GM18517 (cell line): ENCODE measurements around the gene CCNQ.

Source experiments
- ATAC-seq: cut with Tn5 transposase; IDR thresholded peaks from one replicate; pipeline ENCODE4 v1.9.1; 2021; ENCODE audit warnings: mild to moderate bottlenecking, moderate library complexity; ENCODE audit not compliant: unreplicated experiment

CCNQ gene

GRCh38 chrX:153578200-153578835 lies 20.6 kb downstream of the CCNQ start:
- ATAC-seq, result no peak

DNA sequence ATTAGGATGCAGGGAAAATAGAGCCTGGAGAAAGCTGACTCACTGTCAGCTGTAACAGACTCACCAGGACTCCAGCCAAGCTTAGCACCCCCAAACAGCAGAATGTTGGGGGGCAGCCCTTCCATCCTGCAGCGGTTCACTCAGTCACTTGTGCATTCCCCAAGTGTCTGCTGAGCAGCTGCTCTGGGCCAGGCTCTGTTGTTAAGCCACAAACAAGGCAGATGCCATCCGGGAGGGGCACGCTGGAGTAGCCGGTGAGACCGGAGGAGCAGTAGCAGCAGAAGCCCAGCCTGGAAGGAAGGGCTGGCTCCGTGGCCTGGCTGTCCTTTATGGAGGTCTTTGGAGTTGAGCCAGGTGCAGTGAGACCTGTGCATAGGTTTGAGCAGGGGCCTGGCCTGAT lies 22.0 kb downstream of the CCNQ start:
- no peak for ATAC-seq

DNA sequence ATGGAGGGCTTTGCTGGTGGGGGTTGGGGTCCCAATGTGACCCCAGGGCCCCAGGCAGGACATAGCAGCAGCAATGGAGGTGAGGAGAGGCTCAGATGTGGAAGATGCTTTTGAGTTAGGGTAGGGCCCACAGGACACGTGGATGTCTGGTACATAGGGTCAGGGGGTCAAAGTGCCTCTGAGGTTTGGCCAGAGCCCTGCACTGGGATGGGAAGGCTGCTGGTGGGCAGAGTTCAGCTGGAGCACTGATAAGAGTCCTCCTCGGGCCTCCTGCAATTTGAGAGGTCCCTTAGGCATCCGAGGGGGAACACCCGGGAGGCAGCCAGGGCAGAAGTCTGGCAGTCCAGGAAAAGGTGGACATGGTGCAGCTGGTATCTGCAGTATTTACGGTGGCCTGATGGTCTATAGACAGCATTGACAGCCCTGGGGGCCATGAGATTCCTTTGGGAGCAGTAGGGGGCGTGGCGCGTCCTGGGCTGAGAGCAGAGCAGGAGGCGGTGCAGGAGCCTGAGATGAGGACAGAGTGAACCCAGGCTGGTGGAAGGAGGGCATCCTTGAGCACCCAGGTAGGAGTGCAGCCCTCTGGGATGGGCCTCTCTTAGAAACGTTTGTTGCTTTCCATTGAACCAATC lies 22.6 kb downstream of the CCNQ start:
- no peak for ATAC-seq

- ATAC-seq, result no peak
Measured at GRCh38 chrX:153573984-153574383, 25.0 kb downstream of the CCNQ start.

DNA sequence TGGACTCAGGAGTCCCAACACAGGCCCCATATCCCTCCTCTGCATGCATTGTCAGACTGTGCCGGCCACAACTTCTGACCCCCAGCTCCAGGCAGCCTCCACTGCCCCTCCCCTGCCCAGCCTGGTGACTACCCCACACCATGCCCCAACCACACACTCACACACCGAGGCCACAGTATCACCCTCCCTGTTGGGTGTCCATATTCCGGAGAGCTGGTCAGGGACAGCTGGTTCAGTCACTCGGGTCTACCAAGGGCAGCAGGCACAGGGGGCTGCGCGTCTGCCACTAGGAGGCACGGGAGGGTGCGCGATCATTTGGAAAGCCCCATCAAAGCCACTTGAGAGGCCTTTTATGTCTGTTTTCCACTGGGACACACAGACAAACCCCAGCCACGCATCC lies 26.3 kb downstream of the CCNQ start:
- no peak for ATAC-seq

GRCh38 chrX:153571534-153571908 lies 27.4 kb downstream of the CCNQ start:
- no peak for ATAC-seq

GRCh38 chrX:153569475-153569874 lies 29.5 kb downstream of the CCNQ start:
- no peak for ATAC-seq

DNA sequence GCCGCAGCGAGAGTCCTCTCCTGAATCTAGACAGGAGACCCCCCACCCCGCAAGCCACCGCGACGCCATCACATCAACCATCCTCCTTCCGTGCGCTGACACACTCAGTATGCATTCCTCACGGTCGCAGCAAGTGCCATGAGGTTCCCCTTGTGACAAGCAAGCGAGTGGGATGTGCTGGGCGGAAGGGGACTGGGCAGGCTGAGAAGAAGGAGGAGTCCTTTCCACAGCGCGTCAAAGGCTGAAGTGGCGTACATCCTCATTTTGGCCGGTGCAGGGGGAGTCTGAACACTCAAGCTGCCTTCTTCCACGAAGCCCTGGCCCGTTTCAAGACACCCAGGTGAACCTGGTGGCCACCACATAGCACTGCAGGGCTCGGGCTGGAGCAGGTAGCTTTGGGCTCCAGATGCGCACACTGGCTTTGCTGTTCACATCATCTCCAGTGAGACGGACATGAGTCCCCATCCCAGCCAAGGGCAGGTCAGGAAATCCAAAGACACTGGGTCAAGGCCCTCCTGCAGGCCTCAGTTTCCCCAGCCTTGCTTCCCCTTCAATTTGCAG lies 30.4 kb downstream of the CCNQ start:
- ATAC-seq, result no peak

- no peak for ATAC-seq
Measured at GRCh38 chrX:153565996-153566580, 32.9 kb downstream of the CCNQ start.

DNA sequence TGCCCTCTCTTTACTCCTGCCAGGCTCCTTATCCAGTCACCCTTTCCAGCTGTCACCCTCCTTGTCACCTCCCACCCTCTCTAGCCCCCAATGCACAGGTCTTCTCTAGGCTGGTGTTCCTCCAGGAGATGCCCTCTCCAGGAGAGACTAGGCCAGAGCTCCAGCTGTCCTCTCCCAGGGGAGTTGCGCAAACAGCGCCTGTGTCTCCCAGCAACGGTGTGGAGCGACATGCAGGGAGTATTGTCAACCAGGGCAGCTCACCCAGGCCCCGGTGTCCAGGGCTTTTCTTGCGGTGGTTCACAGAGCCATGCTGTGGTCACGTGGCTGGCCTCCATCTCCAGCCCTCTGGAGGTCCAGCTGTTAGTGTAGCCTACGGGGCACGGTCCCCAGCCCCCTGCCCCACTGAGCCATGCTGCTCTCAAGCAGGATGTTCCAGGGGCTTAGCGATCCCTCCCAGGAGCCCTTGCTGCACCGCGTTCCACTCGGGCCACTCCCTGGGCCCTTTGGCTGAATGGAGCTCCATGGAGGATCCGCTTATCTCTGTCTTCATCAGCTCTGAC lies 34.8 kb downstream of the CCNQ start:
- ATAC-seq, result no peak

DNA sequence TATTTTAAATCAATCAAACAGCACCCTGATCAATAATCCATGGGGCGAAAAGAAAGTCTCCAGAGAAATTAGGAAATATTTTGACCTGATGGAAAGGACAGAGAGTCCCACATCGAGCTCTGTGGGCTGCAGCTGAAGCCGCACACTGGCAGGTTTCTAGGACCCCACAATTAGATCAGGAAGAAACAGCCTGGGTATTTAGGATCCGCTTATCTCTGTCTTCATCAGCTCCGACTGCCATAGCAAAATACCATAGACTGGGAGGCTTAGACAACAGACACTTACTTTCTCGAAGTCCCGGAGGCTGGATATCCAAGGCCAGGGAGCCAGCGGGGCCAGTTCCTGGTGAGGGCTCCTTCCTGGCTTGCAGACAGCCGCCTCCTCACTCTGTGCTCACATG lies 36.4 kb downstream of the CCNQ start:
- ATAC-seq, result no peak

DNA sequence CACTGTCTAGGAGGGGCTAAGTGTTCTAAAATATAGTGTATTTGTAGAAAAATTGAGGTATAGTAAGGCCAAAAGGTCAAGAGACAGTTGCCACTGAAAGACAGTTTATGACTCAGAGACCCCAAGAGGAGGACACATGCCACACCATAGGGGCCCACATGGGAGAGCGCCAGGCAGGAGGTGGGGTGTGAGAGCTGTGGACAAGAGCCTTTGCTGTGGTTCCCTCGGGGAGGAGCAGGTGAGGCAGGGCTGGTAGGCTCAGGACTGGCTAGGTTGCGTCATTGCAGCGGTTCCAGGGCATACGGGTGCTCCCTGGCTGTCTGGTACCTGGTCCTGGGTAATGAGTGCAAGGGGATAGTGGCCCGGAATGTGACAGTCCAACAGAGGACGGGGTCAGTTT lies 37.6 kb downstream of the CCNQ start:
- ATAC-seq, result no peak

- ATAC-seq, result no peak
Measured at GRCh38 chrX:153560466-153560865, 38.5 kb downstream of the CCNQ start.

- ATAC-seq, result no peak
Measured at GRCh38 chrX:153560000-153560399, 38.9 kb downstream of the CCNQ start.

- no peak for ATAC-seq
Measured at GRCh38 chrX:153557618-153558355, 41.2 kb downstream of the CCNQ start.

DNA sequence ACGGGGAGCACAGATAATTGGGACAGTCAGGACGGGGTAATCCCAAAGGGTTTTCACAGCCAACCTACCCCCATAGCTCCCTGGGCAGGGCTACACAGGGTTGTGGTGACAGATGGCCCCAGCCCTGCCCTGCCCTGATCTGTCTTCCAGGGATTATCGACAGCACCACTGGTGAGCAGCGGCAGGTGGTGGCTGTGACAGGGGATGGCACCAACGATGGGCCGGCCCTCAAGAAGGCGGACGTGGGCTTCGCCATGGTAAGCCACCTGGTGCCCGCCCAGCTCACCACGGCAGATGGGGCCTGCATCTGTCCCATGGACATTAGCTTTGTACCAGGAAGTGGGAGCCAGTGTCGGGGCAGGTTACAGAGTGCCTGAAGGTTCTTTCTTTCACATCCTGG lies 42.2 kb downstream of the CCNQ start:
- ATAC-seq, result no peak

DNA sequence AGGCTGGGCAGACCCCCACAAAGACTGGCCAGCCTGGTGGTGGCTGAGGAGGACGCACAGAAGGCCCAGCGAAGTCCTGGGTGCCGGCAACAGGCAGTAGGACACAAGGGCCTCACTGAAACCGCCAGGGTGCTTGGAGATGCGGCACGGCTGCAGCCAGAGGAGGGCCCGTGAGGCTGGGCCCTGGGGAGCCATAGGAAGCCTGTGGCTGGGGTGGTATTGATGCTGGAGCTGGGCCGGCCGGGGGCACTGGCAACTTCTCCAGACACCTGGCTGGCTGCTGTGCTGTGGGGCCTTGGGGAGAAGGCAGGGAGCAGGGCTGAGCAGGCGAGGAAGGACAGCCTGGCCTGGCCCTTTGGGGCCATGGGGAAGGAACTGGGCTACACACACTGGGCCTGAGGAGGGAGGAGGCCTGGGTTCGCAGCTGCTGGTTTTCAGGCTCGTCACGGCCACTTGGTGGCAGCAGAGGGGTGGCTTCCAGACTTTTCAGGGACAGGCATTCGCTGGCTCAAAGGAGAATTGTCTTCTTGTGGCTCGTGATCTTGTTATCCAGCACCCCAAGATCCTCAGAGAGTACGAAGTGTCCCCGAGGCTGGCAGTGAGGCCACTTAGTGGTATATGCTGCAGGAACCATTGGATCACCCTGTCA lies 44.3 kb downstream of the CCNQ start:
- ATAC-seq, result no peak

DNA sequence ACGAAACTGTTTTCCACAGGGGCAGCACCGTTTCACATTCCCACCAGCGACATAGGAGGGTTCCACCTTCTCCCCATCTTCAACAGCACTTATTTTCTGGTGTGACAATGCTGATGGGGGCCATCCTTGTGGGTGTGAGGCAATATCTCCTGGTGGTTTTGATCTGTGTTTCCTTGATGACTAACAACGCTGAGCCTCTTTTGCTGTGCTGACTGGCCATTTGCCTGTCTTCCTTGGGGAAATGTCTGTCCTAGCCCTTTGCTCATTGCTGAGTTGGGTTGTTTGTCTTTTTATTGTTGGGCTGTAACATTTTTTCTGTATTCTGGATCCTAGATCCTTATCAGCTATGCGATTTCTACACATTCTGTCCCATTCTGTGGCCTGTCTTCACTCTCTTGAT lies 47.8 kb downstream of the CCNQ start:
- ATAC-seq, result no peak

- no peak for ATAC-seq
Measured at GRCh38 chrX:153549807-153550206, 49.1 kb downstream of the CCNQ start.

- no peak for ATAC-seq
Measured at GRCh38 chrX:153549231-153549630, 49.7 kb downstream of the CCNQ start.

GRCh38 chrX:153547195-153547594 lies 51.7 kb downstream of the CCNQ start:
- no peak for ATAC-seq
